Gastrocnemius medialis (tissue), 4 donors: ENCODE results near the gene RBKS.

ENCODE experiments used
- POLR2A ChIP-seq, 2 donors: fragments of 450-650 bp; IDR thresholded peaks; one replicate each; pipeline ENCODE4 v1.6.1; 2017; ENCODE audit warnings: antibody characterized with exemption in 2 of 2, mild to moderate bottlenecking in 2 of 2, moderate library complexity in 2 of 2
- TF ChIP-seq, protein P1 (sequence below), 5 experiments: fragments of 450-650 bp in 3 of 5; fragments of 200-600 bp in 2 of 5; sonication (generic) in 2 of 5; IDR thresholded peaks in 4 of 5; conservative IDR thresholded peaks in 1 of 5; 1 replicate in 4 of 5; 2 replicates in 1 of 5; pipeline ENCODE4 v1.5.1; 2016 to 2019; ENCODE audit warnings: antibody characterized with exemption in 5 of 5, mild to moderate bottlenecking in 3 of 5, moderate library complexity in 3 of 5

DNA sequence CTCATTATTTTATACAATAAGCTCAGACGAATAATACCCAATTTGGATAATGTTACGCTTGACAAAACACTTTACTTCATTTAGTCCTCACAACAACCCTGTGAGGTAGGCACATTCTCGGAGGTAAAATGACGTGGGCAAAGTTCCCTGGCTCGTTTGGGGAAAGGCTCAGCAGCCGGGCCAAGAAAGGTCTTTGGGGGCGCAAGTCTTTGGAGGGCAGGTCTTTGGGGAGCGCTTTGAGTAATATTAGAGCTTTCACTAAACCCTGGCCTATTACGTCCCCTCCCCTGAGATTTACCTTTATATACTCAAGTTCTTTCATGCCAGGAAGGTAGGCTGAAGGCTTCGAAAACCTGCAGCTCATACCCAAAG is 427 bp downstream of the RBKS start:
- TF ChIP-seq, protein P1, sequence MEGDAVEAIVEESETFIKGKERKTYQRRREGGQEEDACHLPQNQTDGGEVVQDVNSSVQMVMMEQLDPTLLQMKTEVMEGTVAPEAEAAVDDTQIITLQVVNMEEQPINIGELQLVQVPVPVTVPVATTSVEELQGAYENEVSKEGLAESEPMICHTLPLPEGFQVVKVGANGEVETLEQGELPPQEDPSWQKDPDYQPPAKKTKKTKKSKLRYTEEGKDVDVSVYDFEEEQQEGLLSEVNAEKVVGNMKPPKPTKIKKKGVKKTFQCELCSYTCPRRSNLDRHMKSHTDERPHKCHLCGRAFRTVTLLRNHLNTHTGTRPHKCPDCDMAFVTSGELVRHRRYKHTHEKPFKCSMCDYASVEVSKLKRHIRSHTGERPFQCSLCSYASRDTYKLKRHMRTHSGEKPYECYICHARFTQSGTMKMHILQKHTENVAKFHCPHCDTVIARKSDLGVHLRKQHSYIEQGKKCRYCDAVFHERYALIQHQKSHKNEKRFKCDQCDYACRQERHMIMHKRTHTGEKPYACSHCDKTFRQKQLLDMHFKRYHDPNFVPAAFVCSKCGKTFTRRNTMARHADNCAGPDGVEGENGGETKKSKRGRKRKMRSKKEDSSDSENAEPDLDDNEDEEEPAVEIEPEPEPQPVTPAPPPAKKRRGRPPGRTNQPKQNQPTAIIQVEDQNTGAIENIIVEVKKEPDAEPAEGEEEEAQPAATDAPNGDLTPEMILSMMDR (IDR thresholded peaks at IDR 0.05 in 4 of 5, conservative IDR thresholded peaks at IDR 0.05 in 1 of 5): no peak
- TF ChIP-seq POLR2A (IDR thresholded peaks at IDR 0.05): no peak
